Breast epithelium (tissue), 4 donors: ENCODE results near the gene ST14. TPM values are rescaled to one million over a fixed set of nuclear protein-coding genes. Genes with fewer than 3 reads are reported as not detected.

Experiments used
- DNase-seq, 2 donors: peaks; one replicate each; pipeline ENCODE4 v3.0.0-alpha.2; 2019; ENCODE audit warnings: low spot score in 2 of 2
- H3K27ac ChIP-seq, 2 donors: fragments of 200-600 bp; sonication (generic) in 1 of 2; one replicate each; pipeline ENCODE4 v1.5.1; 2016 to 2019; ENCODE audit warnings: mild to moderate bottlenecking in 1 of 2
- H3K27me3 ChIP-seq, 2 donors: fragments of 200-600 bp; sonication (generic) in 1 of 2; one replicate each; pipeline versions ENCODE4 v1.5.1 to v1.6.0; 2017 to 2019; ENCODE audit warnings: control low read depth in 1 of 2, mild to moderate bottlenecking in 1 of 2
- H3K36me3 ChIP-seq: fragments of 200-600 bp; one replicate; pipeline ENCODE4 v1.5.1; 2019
- H3K4me1 ChIP-seq, 2 donors: fragments of 200-600 bp; sonication (generic); one replicate each; pipeline ENCODE4 v1.5.1; 2016 to 2019; ENCODE audit warnings: control low read depth in 1 of 2
- H3K4me3 ChIP-seq, 3 donors: fragments of 200-600 bp; sonication (generic); 1 replicate in 2 of 3; 2 replicates in 1 of 3; pipeline ENCODE4 v1.5.1; 2016 to 2019; ENCODE audit warnings: mild to moderate bottlenecking in 3 of 3, moderate library complexity in 2 of 3
- H3K9me3 ChIP-seq, 2 donors: fragments of 200-600 bp; sonication (generic) in 1 of 2; one replicate each; pipeline ENCODE4 v1.5.1; 2016 to 2019; ENCODE audit warnings: control low read depth in 1 of 2
- CTCF ChIP-seq, 3 donors: fragments of 450-650 bp; IDR thresholded peaks; one replicate each; pipeline ENCODE4 v1.5.1; 2016 to 2017; ENCODE audit warnings: antibody characterized with exemption in 3 of 3, mild to moderate bottlenecking in 3 of 3, moderate library complexity in 3 of 3
- POLR2A ChIP-seq: fragments of 450-650 bp; IDR thresholded peaks from one replicate; pipeline ENCODE4 v1.6.1; 2016; ENCODE audit warnings: antibody characterized with exemption, mild to moderate bottlenecking, moderate library complexity
- POLR2AphosphoS5 ChIP-seq, 3 donors: sonication (generic); formaldehyde crosslinking; IDR thresholded peaks; one replicate each; pipeline ENCODE4 v1.6.1; 2017; ENCODE audit warnings: antibody characterized with exemption in 3 of 3
- intact Hi-C: fragments of 100-400 bp; cut with DNase I; formaldehyde crosslinking; loops from one replicate; pipeline ENCODE4 v1.15.1; 2023; ENCODE audit warnings: low total_unique reads
- total RNA-seq, 3 donors: library from RNA; depleted of rRNA; stranded (reverse); fragments of >200 nt; gene quantifications; one replicate each; pipeline ENCODE4 v1.1.0, GENCODE V29; 2016

The ST14 gene
- total RNA-seq, 3 donors from 2014 or later = 9.9 to 89.0 (median 48.5) TPM

DNA sequence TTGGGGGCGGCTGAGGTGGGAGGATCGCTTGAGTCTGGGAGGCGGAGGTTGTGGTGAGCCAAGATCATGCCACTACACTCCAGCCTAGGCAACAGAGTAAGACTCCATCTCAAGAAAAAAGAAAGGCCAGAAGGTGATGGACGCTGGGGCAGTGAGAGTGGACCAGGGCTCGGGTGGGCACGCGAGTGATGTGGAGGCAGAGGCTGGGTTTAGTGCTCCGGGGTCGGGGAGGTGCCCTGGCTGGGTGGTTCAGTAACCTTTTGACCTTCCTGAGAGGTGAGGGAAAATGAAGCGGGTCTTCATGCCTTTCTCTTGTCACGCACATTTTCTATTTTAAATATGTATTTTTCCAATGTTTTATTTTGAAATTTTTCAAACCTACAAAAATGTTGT lies 45.1 kb downstream of the ST14 start:
- Histone ChIP-seq H3K36me3 (no peaks in the 10 kb centered on the region), H3K4me3 (no peak overlapping the region), H3K27ac (no peak overlapping the region), H3K9me3 (no peaks in the 10 kb centered on the region), H3K4me1 (no peaks in the 10 kb centered on the region), H3K27me3 (no peaks in the 10 kb centered on the region)
- DNase-seq = no peak
- no peak for TF ChIP-seq CTCF (IDR thresholded peaks at IDR 0.05)
- TF ChIP-seq POLR2AphosphoS5 (IDR thresholded peaks at IDR 0.05) = no peak
- no peak for TF ChIP-seq POLR2A
- intact Hi-C loops = no loop called here

GRCh38 chr11:130206141-130206540 lies 46.6 kb downstream of the ST14 start:
- no peaks in the 10 kb centered on the region for H3K36me3 ChIP-seq
- no peak overlapping the region for H3K4me3 ChIP-seq
- TF ChIP-seq POLR2AphosphoS5 (IDR thresholded peaks at IDR 0.05) (no peak), POLR2A (no peak)
- DNase-seq = no peak
- no peaks in the 10 kb centered on the region for H3K4me1 ChIP-seq
- H3K27ac ChIP-seq = no peak overlapping the region
- H3K27me3 ChIP-seq = no peaks in the 10 kb centered on the region
- no peaks in the 10 kb centered on the region for H3K9me3 ChIP-seq
- intact Hi-C loops = no loop called here

DNA sequence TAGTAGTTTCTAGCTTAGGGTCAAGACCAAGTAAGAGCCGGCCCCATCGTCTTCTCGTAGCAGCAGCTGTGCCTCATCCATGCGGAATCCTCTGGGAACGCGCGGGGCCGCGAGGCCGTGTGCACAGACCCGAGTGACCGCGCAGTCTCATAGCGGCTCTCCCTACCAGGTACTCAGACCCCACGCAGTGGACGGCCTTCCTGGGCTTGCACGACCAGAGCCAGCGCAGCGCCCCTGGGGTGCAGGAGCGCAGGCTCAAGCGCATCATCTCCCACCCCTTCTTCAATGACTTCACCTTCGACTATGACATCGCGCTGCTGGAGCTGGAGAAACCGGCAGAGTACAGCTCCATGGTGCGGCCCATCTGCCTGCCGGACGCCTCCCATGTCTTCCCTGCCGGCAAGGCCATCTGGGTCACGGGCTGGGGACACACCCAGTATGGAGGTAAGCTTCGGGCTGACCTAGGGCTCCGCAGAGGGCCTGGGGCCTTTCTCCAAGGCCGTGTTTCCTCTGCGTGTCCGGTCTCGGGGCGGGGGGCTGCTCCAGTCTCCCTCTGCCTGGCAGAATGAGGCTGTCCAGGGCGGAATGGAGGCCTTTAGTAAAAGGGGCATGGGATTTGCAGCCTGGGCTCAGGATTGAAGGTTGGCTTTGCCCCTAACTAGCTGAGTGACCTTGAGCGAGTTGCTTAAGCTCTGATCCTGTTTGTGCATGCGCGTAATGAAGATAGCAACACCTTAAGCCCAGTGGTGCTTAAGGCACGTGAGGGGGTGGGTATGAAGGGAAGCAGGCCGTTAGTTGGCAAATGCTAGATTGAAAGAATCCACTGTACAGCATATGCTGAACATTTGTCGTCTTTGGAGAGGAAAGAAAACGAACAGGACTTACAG lies 48.9 kb downstream of the ST14 start:
- no peak overlapping the region for H3K27ac ChIP-seq
- DNase-seq = no peak
- intact Hi-C loops = no loop called here
- H3K36me3 ChIP-seq = no peaks in the 10 kb centered on the region
- TF ChIP-seq CTCF (IDR thresholded peaks at IDR 0.05) (no peak), POLR2A (no peak)
- H3K4me1 ChIP-seq = no peaks in the 10 kb centered on the region
- no peaks in the 10 kb centered on the region for H3K27me3 ChIP-seq
- H3K4me3 ChIP-seq = peak overlapping the region in 1 of 3 donors; percentile 43
- H3K9me3 ChIP-seq = no peaks in the 10 kb centered on the region

- Histone ChIP-seq H3K27me3 (no peaks in the 10 kb centered on the region), H3K27ac (no peak overlapping the region), H3K4me3 (peak overlapping the region in 2 of 3 donors; percentile 31 to 43), H3K4me1 (no peaks in the 10 kb centered on the region), H3K9me3 (no peaks in the 10 kb centered on the region), H3K36me3 (no peaks in the 10 kb centered on the region)
- peak in 1 of 2 donors; percentile 16 for DNase-seq
- no peak for TF ChIP-seq POLR2A
- TF ChIP-seq POLR2AphosphoS5 (IDR thresholded peaks at IDR 0.05) = no peak
- no peak for TF ChIP-seq CTCF (IDR thresholded peaks at IDR 0.05)
- intact Hi-C loops = no loop called here
These were observed 49.7 kb downstream of the ST14 start for GRCh38 chr11:130209128-130209932.

DNA sequence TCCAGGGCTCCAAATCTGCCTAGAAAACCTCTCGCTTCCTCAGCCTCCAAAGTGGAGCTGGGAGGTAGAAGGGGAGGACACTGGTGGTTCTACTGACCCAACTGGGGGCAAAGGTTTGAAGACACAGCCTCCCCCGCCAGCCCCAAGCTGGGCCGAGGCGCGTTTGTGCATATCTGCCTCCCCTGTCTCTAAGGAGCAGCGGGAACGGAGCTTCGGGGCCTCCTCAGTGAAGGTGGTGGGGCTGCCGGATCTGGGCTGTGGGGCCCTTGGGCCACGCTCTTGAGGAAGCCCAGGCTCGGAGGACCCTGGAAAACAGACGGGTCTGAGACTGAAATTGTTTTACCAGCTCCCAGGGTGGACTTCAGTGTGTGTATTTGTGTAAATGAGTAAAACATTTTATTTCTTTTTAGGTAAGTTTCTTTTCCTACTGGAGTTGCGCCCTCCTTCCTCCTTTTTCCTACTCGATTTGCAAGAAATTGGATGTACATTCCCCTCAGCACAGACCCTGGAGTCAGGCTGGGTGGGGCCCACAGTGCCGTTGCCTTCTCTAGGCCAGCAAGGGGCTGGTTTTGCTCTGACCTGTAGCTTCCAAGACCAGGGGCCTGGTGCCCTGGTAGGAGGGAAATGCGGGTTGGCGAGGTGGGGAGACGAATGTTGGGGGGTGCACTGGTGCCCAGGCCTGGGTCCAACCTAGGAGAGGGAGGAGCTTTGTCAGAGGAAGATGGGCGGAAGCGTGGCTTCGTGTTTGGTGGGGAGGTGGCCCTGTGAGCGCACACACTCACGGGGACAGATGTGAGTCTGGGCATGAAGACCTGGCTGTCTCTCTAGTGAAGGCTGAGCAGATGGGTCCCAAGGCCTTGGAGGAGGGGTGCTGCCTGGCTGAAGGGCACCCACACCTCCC lies 50.6 kb downstream of the ST14 start:
- intact Hi-C loops = no loop called here
- TF ChIP-seq CTCF (IDR thresholded peaks at IDR 0.05) (no peak), POLR2AphosphoS5 (IDR thresholded peaks at IDR 0.05) (no peak), POLR2A (no peak)
- Histone ChIP-seq H3K4me1 (no peaks in the 10 kb centered on the region), H3K27me3 (no peaks in the 10 kb centered on the region), H3K36me3 (no peaks in the 10 kb centered on the region), H3K9me3 (no peaks in the 10 kb centered on the region), H3K27ac (no peak overlapping the region), H3K4me3 (no peak overlapping the region)
- peak in 1 of 2 donors; percentile 12 for DNase-seq
